Transverse colon (tissue), 4 donors: Measurements from ENCODE around the gene GDF7.

Experiments used
- POLR2AphosphoS5 ChIP-seq, 3 donors: sonication (generic); formaldehyde crosslinking; IDR thresholded peaks; one replicate each; pipeline ENCODE4 v1.6.1; 2016; ENCODE audit warnings: antibody characterized with exemption in 3 of 3
- TF ChIP-seq, protein P1 (sequence below), 5 experiments: fragments of 200-600 bp in 3 of 5; fragments of 450-650 bp in 2 of 5; sonication (generic) in 3 of 5; IDR thresholded peaks; 1 replicate in 2 of 5; 2 replicates in 3 of 5; pipeline ENCODE4 v1.5.1; 2016 to 2017; ENCODE audit warnings: antibody characterized with exemption in 5 of 5, inconsistent platforms in 3 of 5, mild to moderate bottlenecking in 2 of 5, moderate library complexity in 1 of 5

DNA sequence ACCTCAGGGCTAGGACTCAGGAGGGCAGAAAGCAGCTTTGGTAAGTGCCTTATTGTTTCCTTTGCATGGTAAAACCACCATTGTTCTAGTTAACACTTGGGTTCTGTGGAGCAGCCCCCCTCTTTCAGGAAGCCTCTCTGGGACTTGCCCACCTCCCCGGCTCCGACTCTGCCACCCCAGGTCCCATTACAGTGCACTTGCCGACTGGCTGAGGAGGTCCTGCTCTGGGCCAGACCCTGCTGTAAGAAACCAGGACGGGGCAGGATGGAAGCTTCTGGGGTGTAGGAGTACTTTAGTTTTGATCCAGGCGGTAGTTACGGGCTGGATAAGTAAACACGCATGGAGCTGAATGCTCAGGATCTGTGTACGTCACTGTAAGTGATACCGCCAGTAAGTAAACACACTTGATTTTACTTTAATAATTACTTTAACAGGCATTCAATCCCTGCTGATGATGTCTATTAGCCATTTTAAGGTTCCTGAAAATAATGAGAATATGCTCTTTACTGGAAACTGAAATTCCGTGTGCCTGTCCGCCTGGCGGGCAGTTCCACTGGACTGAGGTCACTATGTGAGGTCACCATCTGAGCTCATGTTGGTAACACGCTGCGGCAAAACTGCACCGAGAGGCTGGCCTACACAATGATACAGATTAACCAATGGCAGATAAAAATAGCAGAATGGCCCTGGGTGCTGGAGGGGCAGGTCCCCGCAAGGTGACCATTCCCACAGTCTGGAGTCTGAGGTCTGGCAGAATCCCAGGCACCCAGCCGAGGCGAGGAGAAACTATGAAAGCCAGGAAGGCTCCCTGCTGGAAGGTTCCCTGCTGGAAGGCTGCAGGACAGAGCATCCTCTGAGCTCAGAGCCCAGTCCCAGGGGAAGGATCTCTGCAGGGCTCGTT is 41.2 kb upstream of the GDF7 start:
- TF ChIP-seq, protein P1, sequence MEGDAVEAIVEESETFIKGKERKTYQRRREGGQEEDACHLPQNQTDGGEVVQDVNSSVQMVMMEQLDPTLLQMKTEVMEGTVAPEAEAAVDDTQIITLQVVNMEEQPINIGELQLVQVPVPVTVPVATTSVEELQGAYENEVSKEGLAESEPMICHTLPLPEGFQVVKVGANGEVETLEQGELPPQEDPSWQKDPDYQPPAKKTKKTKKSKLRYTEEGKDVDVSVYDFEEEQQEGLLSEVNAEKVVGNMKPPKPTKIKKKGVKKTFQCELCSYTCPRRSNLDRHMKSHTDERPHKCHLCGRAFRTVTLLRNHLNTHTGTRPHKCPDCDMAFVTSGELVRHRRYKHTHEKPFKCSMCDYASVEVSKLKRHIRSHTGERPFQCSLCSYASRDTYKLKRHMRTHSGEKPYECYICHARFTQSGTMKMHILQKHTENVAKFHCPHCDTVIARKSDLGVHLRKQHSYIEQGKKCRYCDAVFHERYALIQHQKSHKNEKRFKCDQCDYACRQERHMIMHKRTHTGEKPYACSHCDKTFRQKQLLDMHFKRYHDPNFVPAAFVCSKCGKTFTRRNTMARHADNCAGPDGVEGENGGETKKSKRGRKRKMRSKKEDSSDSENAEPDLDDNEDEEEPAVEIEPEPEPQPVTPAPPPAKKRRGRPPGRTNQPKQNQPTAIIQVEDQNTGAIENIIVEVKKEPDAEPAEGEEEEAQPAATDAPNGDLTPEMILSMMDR (IDR thresholded peaks at IDR 0.05): no peak
- TF ChIP-seq POLR2AphosphoS5 (IDR thresholded peaks at IDR 0.05): no peak
